GM18511 (cell line): ENCODE results near the gene CTNNA3.

Source experiments
- ATAC-seq: cut with Tn5 transposase; IDR thresholded peaks from one replicate; pipeline ENCODE4 v1.9.1; 2021; ENCODE audit warnings: mild to moderate bottlenecking, moderate library complexity; ENCODE audit not compliant: unreplicated experiment

CTNNA3 gene

DNA sequence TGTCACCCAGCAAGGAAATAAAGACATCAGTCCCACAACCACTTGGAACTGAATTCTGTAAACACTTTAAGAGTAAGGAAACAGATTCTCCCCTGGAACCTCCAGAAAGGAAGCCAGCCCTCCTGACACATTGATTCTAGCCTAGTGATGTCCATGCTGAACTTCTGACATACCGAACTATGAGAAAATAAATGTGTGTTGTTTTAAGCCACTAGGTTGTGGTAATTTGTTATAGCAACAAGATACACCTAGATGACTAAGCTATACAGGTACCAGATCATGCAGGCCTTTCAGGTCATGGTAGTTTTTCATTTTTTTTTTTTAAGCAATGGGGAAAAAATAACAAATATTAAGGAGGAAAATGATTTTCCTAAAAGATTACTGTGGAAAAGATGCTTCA is 807.8 kb downstream of the CTNNA3 start:
- ATAC-seq = no peak

DNA sequence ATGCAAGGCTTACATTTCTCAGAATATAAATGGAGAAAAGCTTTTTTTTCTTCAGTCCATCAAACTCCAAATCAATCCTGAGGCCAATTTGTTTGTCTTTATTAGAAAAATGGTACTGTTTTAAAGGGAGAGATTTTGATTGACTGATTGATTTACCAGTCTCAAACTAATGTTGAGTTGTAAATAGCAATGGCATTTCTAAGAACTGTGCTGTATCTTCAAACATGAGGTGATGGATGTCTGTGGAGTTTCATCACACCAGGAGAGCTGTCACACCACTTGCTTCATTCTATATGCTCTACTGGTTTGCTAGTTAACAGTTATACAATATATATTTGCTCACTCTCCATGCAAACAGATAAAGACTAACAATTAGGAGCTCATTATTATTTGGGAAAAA is 809.1 kb downstream of the CTNNA3 start:
- ATAC-seq = no peak

DNA sequence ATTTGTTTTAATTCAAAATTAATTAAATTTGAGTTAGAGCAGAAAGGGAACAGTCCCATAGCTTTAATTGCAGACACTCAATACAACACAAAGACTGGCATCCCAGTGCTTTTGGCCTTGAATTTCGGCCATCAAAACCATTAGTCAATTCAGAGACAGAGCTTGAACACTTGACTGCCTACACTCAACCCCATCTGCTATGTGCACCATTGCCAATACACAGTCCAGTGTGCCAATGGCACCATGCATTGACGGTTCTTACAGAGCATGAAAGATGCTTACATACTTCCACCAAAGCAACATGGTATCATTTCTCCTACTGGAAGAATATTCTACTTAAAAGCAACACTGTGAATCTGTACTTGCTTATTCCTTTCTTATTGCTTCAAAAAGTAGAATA is 813.7 kb downstream of the CTNNA3 start:
- no peak for ATAC-seq

DNA sequence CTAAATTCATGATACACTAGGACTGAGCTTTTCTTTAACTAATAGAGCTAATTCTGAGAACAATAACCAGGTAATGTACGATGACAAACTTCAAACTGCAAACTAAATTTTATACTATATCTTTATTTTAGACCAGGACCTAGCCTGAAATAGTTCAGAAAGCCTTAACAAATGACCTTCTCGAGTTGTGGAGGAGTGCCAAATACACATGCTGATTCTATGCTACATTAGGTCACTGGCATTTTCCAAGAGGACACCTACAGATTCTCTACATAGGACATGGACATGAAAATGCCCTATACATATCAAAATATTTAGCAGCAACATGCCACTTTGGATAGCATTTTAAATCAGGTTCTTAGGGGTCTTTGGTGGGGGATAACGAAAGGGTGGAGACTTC is 814.2 kb downstream of the CTNNA3 start:
- ATAC-seq = no peak

DNA sequence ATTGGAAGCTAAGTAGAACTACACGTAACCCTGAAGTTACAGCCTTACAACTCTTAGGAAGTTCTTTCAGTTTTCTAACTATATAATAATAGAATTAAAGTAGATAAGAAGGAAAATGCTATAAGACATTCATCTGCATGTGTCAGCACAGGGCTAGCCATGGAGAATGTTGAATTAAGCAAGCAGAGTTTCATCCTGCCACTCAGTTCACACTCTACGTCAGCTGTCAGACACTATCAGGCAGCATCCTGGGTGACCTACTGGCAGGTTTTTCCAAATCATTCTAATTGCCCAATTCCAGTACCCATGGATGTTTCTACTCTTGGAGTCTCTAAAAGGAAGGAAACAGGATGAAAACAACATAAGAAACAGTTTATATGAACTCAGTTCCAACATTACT is 815.2 kb downstream of the CTNNA3 start:
- ATAC-seq = no peak

DNA sequence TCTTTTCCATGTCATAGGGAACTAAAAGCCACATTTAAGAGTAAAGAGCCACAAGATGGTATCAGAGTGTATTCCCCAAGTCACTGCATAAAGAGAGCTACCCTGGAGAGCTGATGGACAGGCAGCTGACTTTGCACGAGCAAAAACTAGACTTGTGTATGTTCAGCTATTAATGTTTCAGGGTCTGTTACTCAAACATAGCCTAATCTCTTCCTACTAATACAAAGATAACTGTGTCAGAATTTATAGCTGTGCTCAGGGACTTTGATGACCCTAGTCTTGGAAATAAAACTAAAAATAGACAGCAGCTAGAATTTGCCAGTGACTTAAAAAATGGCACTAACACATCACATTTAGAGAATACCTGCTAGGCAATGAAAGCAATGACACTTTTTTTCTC is 815.7 kb downstream of the CTNNA3 start:
- ATAC-seq = no peak

DNA sequence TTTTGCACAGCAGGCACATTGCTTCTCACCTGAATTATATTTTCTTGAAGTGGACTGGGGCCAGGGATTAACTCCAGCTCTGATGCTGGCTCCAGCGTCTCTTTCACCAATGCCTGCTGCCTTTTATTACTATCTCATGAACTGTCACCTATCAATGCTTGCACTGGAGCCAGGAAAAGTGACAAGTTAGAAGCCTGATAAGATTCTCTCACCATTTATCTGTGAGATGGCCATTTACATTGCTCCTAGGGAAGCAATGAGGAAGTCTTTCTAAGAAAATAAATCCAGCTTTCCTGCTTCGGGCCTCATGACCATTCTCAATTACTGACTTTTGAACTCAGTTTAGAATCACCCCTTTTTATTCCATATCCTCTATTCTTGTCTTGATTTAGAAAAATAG is 818.6 kb downstream of the CTNNA3 start:
- no peak for ATAC-seq

DNA sequence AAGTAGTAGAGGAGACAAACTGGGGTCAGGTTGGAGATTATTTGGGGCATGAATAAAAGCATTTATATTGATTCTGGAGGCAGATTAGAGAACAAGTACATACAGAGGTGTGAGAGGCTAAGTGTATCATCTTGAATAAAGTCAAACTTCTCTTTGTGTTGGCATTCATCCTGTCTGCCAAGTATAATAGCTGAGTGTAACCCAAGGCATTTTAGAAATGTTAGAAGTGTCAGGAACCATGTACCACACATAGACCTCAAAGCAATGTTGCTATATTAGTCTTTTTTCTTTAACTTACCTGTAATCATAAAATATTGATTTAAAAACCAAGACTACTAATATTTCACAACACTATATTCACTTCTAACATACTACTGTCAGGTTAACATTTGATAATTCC is 826.4 kb downstream of the CTNNA3 start:
- no peak for ATAC-seq

DNA sequence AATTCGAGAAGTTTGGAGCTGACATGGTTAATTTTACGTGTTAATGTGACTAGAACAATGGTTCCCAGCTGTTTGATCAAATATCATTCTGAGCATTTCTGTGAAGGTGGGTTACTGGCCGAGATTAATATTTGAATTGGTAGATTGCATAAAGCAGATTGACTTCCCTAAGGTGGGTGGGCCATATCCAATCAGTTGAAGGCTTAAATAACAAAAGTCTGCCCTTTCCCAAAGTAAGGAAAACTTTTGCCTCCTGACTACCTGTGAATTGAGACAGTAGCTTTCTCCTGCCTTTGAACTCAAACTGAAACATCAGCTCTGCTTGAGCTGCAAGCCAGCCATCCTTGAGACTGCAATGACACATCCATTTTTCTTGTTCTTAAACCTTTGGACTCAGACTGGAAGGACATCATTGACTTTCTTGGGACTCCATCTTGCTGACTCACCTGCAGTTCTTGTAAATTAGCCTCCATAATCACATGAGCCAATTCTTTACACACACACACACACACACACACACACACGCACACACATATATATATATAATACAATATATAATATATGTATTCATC is 833.2 kb downstream of the CTNNA3 start:
- no peak for ATAC-seq

DNA sequence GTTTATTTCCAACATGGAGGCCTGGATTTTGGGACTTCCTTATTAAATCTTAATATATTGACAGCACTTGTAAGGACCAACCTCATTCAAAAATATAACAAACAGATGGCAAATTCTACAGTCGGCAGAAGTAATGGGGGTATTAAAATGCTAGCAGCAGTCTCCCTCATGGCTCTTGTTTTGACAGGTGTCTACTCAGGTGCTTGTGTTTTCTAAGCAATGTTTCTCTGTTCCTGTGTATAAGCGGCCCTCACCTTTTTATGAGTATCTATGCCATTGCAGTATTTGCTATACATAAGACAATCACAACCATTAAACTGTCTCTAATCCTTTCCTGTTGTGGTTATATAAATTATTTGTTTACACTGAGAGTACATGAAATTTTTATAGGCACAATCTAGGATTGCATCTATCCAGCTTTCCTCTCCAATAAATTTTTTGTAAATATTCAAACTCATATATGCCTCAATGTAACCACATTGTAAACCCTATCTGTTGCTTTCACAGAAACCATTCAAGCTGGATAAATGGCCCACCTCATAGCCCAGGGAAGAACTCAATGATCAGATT is 835.5 kb downstream of the CTNNA3 start:
- ATAC-seq = no peak

DNA sequence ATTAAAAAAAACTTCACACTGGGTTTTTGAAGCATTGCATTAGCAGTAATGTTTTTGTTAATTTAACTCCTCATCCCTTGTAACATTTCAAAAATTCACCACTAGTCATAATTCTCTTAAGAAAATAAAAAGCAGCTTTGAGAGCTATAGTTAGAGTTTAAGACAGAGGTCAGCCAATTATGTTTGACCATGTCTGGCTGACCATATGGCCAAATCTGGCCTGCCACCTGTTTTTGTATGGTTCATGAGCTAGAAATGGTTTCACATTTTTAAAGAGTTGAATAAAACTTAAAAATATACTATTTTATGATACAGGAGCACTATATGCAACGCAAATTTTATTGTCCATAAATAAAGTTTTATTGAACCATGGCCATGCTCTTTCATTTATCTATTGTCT is 843.2 kb downstream of the CTNNA3 start:
- ATAC-seq = no peak

DNA sequence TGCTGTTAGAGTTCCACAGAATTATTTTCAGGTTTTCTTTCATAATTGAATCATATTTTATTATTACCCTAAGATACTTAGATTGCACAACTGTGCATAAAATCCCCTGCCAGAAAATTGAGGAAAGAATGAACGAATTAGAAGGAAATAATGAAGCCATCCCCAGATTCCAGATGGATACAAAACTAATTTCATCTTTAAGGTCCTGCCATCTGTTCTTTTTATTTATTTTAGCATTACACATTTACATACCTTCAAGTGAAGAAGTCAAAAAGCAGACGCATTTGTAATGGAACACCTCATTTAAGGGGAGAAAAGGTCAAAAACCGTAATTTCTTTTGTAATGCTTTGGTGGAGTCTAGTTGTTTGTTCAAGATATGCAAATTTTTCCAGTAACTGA is 847.1 kb downstream of the CTNNA3 start:
- ATAC-seq = no peak

DNA sequence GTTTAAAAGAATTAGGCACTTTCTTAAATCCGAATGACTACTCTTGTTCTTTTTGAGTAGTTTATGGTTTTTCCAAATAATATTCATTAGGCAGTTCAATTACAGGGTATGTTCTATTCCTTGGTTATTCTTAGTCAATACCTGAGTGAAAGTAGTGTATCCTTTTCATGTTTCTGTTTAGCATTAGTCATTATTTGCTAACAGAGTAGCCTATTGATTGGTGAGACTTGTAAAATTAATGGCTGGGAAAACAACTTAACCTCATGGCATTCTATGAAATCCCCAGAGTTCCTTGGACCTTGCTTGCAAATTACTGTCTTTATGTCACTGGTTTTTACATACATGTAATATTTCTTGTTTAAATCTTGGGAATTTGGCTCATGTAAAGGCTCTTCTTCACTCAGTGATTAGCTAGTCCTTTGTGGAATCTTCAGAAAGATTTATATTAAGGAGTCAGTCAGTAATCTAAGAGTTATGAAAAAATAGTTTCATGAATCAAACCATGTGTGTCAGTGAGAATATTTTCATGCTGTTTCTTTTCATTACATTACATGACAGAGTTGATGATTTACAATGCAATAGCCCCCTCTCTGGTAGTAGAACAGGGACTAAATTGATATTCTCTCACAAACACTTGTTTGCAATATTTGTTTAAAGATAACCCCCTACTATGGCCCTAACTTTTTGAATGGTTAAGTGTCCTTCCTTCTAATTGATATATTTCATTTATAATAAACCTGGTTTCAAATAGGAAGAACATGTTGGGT is 851.6 kb downstream of the CTNNA3 start:
- ATAC-seq = no peak

DNA sequence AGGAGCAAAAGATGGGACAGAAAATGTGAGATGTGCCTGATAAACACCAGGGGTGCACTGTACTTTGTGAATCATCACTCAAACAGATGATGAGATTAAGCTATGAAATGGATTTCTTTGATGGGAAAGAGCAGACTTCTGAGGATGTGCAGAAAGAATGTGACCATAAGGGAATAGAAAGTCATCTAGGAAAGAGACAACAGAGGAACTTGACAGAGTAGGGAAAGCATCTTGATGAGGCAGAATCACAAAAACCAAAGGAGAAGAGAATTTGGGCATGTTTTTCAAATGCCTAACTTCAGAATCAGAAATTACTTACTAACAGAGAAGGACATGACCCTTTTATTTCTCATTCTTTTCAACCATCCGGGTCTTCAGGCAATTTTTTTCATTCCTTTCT is 852.6 kb downstream of the CTNNA3 start:
- ATAC-seq = no peak

DNA sequence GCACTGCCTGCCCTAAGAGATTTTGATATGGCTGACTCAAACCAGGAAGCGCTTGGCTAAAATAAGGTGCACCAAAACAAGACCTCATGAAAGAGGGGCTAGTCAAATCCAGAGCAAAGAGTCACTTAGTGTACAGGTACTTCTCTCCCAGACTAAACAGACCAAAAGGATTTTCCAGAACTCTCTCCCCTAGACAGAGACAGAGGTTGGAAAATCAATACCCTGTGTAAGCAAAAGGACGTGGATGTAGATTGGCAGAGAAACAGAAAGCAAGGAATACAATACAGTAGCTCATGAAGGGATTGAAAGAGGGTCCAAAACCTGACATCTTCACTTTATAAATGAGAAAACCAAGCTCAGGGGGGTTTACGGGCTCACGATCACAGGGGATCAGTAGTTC is 853.1 kb downstream of the CTNNA3 start:
- ATAC-seq = no peak

DNA sequence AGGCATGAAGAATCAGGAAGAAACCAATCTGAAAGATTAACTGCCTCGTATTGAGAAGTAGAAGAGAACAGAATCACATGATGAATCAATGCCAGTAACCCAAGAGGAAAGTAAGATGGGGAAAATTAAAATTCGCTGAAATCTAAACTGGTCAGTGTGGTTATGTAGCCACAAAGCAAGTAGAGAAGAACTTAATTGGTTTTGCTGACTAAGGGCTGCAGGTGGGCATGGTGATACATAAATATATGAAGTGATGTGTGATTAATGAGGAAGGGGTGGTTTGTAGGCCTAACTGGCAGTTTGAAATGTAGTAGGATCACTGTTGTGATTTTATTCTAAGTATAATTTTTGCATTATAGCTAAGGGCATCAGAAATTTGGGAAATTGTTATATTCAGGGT is 853.6 kb downstream of the CTNNA3 start:
- no peak for ATAC-seq

DNA sequence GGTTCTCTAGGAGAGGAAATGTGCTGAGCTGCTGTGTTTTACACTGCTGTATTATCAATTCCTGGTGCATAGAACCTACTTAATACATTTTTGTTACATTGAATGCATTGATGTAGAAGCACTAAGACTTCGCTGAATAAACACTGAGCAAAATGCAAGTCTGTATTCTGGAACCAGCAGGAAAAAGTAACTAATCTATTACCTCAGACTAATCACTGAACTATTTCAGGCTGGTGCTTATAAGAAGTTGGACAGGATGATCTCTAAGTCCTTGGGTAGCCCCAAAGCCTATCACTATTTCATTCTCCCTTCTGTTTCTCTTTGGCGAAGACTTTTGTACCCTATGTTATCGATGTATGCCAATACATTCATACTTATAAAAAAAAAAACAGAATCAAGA is 857.3 kb downstream of the CTNNA3 start:
- no peak for ATAC-seq

DNA sequence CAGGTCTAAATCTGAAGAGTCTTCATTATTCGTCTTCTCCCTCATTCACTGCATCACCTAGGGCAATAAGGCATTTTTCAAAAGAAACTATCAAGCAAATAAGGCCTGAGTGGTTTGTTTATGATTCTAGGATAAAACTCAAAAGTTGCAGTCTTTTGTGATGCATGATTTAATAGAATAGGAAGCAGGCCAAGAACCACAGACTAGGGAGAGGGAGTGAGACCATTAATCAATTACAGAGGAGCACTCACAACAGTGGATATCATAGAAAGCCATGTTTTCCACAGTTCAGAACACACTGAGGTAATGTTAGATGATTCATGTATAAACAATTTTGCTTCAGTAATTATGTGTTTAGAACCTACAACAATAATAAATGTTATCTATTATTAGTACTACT is 858.0 kb downstream of the CTNNA3 start:
- no peak for ATAC-seq

DNA sequence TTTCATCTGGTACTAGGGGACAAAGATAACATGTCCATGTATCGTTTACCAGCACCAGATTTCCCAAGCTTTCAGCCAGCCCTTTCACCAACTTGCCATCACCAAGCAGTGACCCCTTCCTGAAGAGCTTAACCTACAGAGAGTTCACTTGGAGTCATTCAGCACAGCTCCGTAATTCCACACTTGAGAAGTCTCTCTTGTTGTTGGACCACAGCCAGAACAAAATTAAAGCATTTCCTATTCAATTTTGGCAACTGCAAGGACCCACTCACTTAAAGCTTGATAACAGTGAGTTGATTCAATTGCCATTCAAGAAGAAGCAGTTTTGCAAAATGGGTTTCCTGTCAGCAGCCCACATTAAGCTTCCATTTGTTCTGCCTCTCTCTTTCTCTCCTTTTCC is 858.7 kb downstream of the CTNNA3 start:
- ATAC-seq = no peak

DNA sequence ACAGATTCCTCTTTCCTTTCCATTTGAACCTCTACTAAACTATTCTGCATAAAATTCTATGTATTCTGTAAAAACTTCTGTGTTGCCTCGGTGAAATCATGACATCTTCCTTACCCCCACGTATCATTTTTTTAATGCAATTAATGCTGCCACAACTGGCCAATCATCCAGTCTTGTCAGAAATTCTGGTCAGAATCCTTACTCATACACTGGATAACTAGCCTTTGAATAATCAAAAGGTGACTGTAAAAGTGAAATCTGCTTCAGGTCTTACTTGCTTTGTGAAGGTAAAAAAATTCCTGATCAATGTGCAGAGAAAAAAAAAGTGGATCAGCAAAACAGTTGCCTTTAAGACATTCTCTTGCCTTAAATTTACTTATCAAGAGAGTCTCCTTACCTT is 859.2 kb downstream of the CTNNA3 start:
- ATAC-seq = no peak

DNA sequence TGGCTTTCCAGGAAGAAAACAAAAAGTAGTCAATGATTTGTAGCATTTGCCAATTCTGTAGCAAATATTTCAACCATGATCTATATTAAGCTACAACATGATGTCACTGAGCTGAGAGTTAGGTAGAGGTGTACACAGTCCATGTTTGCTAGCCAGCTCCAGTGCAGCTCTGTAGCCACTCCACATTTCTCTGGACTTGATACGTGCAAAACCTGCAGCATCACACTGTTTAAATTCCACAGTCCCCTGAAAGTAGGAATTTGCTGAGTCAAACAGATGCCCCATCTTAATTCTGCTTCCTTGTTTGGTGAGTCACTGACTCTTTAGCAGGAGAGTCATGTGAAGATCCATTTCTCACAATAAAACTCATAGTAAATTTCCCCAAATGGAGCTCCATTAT is 859.9 kb downstream of the CTNNA3 start:
- no peak for ATAC-seq

DNA sequence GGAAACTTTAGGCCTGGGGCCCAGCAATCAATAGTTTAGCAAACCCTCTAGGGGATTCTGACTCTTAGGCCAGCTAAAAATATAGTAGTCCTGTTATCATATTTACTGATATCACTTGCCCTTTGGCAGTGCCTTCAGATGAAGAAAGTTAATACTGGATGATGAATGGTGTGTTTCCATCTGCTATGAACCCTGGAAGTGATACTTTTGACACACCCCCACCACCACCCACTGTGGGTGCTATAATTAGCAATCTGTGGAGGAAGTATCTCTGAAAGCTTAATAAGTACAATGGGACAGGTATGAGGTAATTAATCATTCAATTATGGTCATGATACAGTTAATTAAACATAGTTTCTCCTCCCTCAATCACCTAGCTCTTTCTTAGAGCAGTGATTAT is 860.6 kb downstream of the CTNNA3 start:
- ATAC-seq = no peak

DNA sequence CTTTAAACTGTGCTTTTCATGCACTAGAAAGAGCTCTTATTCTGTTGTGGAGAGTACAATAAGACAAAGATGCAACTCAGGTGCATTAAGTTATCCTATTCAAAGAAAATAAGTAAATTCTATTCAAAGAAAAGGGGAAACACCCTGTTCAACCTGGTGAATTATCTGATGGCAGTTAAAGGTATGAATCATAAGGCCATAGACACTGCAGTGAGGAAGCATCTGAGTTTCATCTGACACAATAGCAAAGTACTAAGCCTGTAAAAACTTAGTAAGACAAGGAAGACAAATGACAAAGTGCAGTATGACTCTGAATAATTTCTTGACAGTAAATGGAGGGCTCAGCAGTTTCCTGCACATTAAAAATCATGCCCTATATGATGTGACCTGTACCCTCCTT is 861.2 kb downstream of the CTNNA3 start:
- no peak for ATAC-seq
